HepG2 (cell line): ENCODE data around the gene IL24. TPM values are rescaled to one million over a fixed set of nuclear protein-coding genes. Genes with fewer than 3 reads are reported as not detected.

Source experiments
- ATAC-seq: fragments of 200-7000 bp; cut with Tn5 transposase; 3 replicates; pipeline ENCODE4 v1.9.1; 2020; ENCODE audit warnings: mild to moderate bottlenecking, moderate library complexity
- BruUV-seq: library from RNA; stranded (reverse); fragments of 400-500 nt; replicated peaks from 2 replicates; lab custom pipeline; 2021; lab: Mats Ljungman, UMichigan
- CTCF ChIA-PET: fragments of 300-600 bp; formaldehyde crosslinking; extraction: SDS; loops from one replicate; lab custom pipeline; 2021; ENCODE audit warnings: low total read pairs, inconsistent platforms, low intra/inter-chr PET ratio; lab: Yijun Ruan, JAX
- POLR2A ChIA-PET: fragments of 350-600 bp; sonication (Branson Sonifier 250); formaldehyde crosslinking; loops from one replicate; lab custom pipeline; 2020; ENCODE audit warnings: antibody characterized with exemption, inconsistent platforms; lab: Yijun Ruan, JAX
- DNase-seq: peaks from one replicate; pipeline ENCODE4 v3.0.0-alpha.2; 2015; ENCODE audit warnings: low spot score
- FAIRE-seq: peaks from 3 replicates; lab custom pipeline; 2011; peaks lifted over from hg19 to GRCh38; lab: Jason Lieb, UNC
- H2AFZ ChIP-seq: one replicate; pipeline ENCODE4 v1.6.1; 2011; ENCODE audit warnings: low read length, inconsistent platforms
- H3K27ac ChIP-seq: fragments of 300-600 bp; 3 replicates; pipeline ENCODE4 v1.8.0; 2011; ENCODE audit warnings: mixed run types, mild to moderate bottlenecking, mixed read lengths, low read length, inconsistent platforms; ENCODE audit not compliant: insufficient read depth; ENCODE audit errors: extremely low read length
- H3K27me3 ChIP-seq, 2 experiments: fragments of 200-600 bp in 1 of 2; 2 replicates in 1 of 2; 3 replicates in 1 of 2; pipeline versions ENCODE4 v1.6.0 to v1.8.0; 2011; ENCODE audit warnings: low read length in 2 of 2, mild to moderate bottlenecking in 2 of 2, moderate library complexity in 2 of 2, inconsistent platforms in 1 of 2; ENCODE audit not compliant: insufficient read depth in 2 of 2, control insufficient read depth in 1 of 2
- H3K36me3 ChIP-seq, 2 experiments: fragments of 200-600 bp in 1 of 2; replicated peaks in 1 of 2; 2 replicates in 1 of 2; 3 replicates in 1 of 2; pipeline versions ENCODE4 v1.5.1 to v1.8.0; 2011; ENCODE audit warnings: low read length in 2 of 2, inconsistent platforms in 1 of 2; ENCODE audit not compliant: insufficient read depth in 2 of 2, control insufficient read depth in 1 of 2
- H3K4me1 ChIP-seq: 2 replicates; pipeline ENCODE4 v1.5.1; 2012; ENCODE audit warnings: low read length, inconsistent platforms; ENCODE audit not compliant: insufficient read depth
- H3K4me2 ChIP-seq: 2 replicates; pipeline ENCODE4 v1.6.0; 2011; ENCODE audit warnings: low read depth, low read length, inconsistent platforms
- H3K4me3 ChIP-seq, 3 experiments: fragments of 200-600 bp in 1 of 3; sonication (generic), shearing (Covaris generic) in 1 of 3; replicated peaks in 1 of 3; 2 replicates each; pipeline ENCODE4 v1.5.1; 2011 to 2016; ENCODE audit warnings: low read length in 3 of 3, inconsistent platforms in 2 of 3, low read depth in 2 of 3, mild to moderate bottlenecking in 2 of 3, control low read depth in 1 of 3, mixed read lengths in 1 of 3; ENCODE audit not compliant: insufficient read depth in 1 of 3
- H3K79me2 ChIP-seq: one replicate; pipeline ENCODE4 v1.6.1; 2011; ENCODE audit warnings: low read length, inconsistent platforms; ENCODE audit not compliant: insufficient read depth
- H3K9ac ChIP-seq: 2 replicates; pipeline ENCODE4 v1.6.0; 2011; ENCODE audit warnings: mild to moderate bottlenecking, low read depth, low read length, inconsistent platforms; ENCODE audit not compliant: insufficient read depth
- H3K9me3 ChIP-seq: 2 replicates; pipeline ENCODE4 v1.5.1; 2012; ENCODE audit warnings: mild to moderate bottlenecking, low read length
- H4K20me1 ChIP-seq: 2 replicates; pipeline ENCODE4 v1.6.0; 2011; ENCODE audit warnings: inconsistent platforms, mild to moderate bottlenecking, low read length, moderate library complexity; ENCODE audit not compliant: insufficient read depth
- CREB1 ChIP-seq, 2 experiments: fragments of 450-650 bp in 1 of 2; IDR thresholded peaks; 2 replicates each; pipeline ENCODE4 v1.6.1; 2016 to 2017; ENCODE audit warnings: control low read depth in 1 of 2, mild to moderate bottlenecking in 1 of 2, missing compliant biosample characterization in 1 of 2, missing genetic modification characterization in 1 of 2
- DNMT3B ChIP-seq: conservative IDR thresholded peaks from 2 replicates; pipeline ENCODE4 v1.6.1; 2016; ENCODE audit warnings: missing biosample characterization, control low read depth
- FIP1L1 ChIP-seq: fragments of 200-400 bp; formaldehyde crosslinking; IDR thresholded peaks from 2 replicates; pipeline ENCODE4 v1.6.1; 2018; ENCODE audit warnings: low read depth, mild to moderate bottlenecking, low read length, moderate library complexity, borderline replicate concordance; ENCODE audit not compliant: insufficient read depth
- MATR3 ChIP-seq: sonication (generic); formaldehyde crosslinking; IDR thresholded peaks from 2 replicates; pipeline ENCODE4 v1.4.0; 2020; ENCODE audit warnings: missing genetic modification reagents
- PCBP2 ChIP-seq: fragments of 200-400 bp; formaldehyde crosslinking; optimal IDR thresholded peaks from 2 replicates; pipeline ENCODE3; 2018; ENCODE audit warnings: low read length, low read depth; ENCODE audit not compliant: poor library complexity, severe bottlenecking
- WGBS: methylation state at CpG from one replicate; pipeline ENCODE4 v1.1.6; 2017; ENCODE audit warnings: low lambda C conversion rate; 5-methylcytosine and 5-hydroxymethylcytosine counted together
- in situ Hi-C: cut with HindIII; loops from 2 replicates; pipeline ENCODE4 v1.10.0; 2017; ENCODE audit warnings: low pct_unique_long_range_greater_than_20kb; ENCODE audit not compliant: extremely low pct_ligation_motif_present
- intact Hi-C: fragments of 100-400 bp; cut with micrococcal nuclease; formaldehyde crosslinking; loops from one replicate; pipeline ENCODE4 v1.10.0; 2022; ENCODE audit not compliant: unreplicated experiment
- polyA plus RNA-seq, 8 experiments: library from polyadenylated mRNA; depleted of rRNA in 3 of 8; stranded (reverse) in 7 of 8; unstranded in 1 of 8; fragments of >200 nt; fragmentation: Illumina TruSeq in 4 of 8; extraction: Trizol in 4 of 8; gene quantifications; 2 replicates each; pipeline versions ENCODE4 v1.2.1 to v1.2.3, GENCODE V29; 2011 to 2016; ENCODE audit warnings: low read depth in 4 of 8, missing spikeins in 1 of 8, mixed read lengths in 1 of 8; ENCODE audit not compliant: insufficient read depth in 1 of 8
- total RNA-seq, 5 experiments: library from RNA; depleted of rRNA; stranded (reverse); fragments of >200 nt; fragmentation: Illumina TruSeq; extraction: Trizol; gene quantifications; 2 replicates each; pipeline ENCODE4 v1.2.3, GENCODE V29; 2016; ENCODE audit warnings: low read depth in 1 of 5
- TF ChIP-seq, protein P1 (sequence below): sonication (generic); formaldehyde crosslinking; IDR thresholded peaks from 2 replicates; pipeline ENCODE4 v1.4.0; 2020; ENCODE audit warnings: low read depth, missing genetic modification reagents

The IL24 gene
- total and polyA plus RNA-seq, 2 of the 13 experiments (the other 11 are each of a cell fraction or from before 2014, with no cell fraction given) = not detected

DNA sequence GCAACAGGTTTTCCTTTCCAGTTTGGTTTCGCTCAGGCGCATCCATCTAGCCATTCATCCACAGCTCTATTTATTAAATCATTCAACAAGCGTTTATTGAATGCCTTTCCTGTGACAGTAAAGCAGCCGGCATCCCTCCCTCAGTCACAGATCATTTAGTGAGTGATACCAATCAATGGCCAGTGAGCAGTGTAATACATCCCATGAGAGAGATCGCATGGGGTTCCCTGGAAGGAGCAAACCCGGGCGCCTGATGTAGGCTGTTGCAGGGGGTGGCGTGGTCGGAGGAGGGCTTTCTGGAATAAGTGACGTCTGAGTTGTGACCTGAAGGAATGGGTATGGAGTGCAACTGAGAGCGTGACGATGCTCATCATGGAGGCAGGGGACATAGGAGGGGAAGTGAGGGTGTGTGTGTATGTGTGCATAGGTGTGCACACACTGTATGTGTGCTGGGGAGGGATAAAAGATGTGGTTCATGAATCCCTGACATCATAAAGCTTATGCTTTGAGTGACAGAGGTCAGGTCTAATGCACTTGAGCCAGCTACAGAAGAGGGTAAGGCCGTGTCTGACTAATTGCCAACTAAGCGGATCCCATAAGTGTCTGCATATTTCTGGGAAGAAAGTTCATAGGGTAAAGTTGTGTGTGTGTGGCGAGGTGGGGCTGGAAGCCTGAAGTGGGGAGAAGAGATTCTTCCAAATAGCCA lies 17.9 kb downstream of the IL24 start:
- Histone ChIP-seq H3K9ac (no peak overlapping the region), H3K9me3 (no peaks in the 10 kb centered on the region), H3K27ac (no peak overlapping the region), H3K79me2 (no peaks in the 10 kb centered on the region), H3K4me1 (no peaks in the 10 kb centered on the region), H3K27me3 (peaks cover 3 to 29% of the 10 kb centered on the region in 2 experiments), H4K20me1 (no peaks in the 10 kb centered on the region), H3K4me2 (no peak overlapping the region), H2AFZ (no peak overlapping the region), H3K36me3 (no peaks in the 10 kb centered on the region), H3K4me3 (no peak overlapping the region)
- no peak for TF ChIP-seq PCBP2
- TF ChIP-seq, protein P1, sequence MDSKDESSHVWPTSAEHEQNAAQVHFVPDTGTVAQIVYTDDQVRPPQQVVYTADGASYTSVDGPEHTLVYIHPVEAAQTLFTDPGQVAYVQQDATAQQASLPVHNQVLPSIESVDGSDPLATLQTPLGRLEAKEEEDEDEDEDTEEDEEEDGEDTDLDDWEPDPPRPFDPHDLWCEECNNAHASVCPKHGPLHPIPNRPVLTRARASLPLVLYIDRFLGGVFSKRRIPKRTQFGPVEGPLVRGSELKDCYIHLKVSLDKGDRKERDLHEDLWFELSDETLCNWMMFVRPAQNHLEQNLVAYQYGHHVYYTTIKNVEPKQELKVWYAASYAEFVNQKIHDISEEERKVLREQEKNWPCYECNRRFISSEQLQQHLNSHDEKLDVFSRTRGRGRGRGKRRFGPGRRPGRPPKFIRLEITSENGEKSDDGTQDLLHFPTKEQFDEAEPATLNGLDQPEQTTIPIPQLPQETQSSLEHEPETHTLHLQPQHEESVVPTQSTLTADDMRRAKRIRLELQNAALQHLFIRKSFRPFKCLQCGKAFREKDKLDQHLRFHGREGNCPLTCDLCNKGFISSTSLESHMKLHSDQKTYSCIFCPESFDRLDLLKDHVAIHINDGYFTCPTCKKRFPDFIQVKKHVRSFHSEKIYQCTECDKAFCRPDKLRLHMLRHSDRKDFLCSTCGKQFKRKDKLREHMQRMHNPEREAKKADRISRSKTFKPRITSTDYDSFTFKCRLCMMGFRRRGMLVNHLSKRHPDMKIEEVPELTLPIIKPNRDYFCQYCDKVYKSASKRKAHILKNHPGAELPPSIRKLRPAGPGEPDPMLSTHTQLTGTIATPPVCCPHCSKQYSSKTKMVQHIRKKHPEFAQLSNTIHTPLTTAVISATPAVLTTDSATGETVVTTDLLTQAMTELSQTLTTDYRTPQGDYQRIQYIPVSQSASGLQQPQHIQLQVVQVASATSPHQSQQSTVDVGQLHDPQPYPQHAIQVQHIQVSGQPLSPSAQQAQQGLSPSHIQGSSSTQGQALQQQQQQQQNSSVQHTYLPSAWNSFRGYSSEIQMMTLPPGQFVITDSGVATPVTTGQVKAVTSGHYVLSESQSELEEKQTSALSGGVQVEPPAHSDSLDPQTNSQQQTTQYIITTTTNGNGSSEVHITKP (CRISPR knock-in tag) = no peak
- no peak for TF ChIP-seq MATR3 (CRISPR knock-in tag)
- no peak for TF ChIP-seq FIP1L1
- TF ChIP-seq DNMT3B (CRISPR knock-in tag) = no peak
- TF ChIP-seq CREB1 (IDR thresholded peaks at IDR 0.05) = peak; percentile 21; the same call in 1 of the 2 replicates
- no peak for TF ChIP-seq CREB1 (CRISPR knock-in tag; IDR thresholded peaks at IDR 0.05)
- no peak for DNase-seq
- ChIA-PET CTCF (no interaction called here), POLR2A (no interaction called here)
- no peak for FAIRE-seq
- 34% methylated on average over 15 of the region's 15 CpGs for WGBS
- BruUV-seq = no TSS peak
- no peak for ATAC-seq
- in situ Hi-C loops (loop anchor here (25.0 kb wide), 1 partner anchor 278 kb away; the partner anchor contains the start of gene DYRK3), intact Hi-C loops (no loop called here)
